Stimulated activated CD8-positive, alpha-beta memory T cell treated with anti-CD3 and anti-CD28 coated beads, Interleukin-4, amount 100 ng/mL, for 48 hours (primary cell): ENCODE data around the gene DLX4.

Source experiments
- DNase-seq: peaks from one replicate; pipeline ENCODE4 v3.0.0-alpha.2; 2020

DLX4 gene

DNA sequence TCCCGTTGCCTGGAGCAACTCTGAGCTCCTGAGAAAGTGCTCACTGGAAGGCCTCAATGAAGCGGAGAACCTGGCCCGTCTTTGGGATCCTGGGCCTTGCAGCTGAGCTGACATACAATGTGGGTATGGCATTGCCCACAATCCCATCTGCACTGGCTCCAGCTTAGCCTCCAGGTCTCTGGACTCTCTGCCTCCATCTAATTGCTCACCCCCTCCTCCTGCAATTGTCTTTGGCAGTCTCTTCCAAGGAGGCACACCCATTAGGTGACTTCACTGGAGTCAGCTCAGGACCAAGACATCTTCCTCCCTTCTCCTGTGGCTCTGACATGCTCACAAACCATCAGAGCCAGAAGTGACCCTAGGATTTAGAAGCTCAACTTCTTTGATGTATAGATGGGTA, 1.5 kb downstream of the DLX4 start:
- DNase-seq, result no peak

DNA sequence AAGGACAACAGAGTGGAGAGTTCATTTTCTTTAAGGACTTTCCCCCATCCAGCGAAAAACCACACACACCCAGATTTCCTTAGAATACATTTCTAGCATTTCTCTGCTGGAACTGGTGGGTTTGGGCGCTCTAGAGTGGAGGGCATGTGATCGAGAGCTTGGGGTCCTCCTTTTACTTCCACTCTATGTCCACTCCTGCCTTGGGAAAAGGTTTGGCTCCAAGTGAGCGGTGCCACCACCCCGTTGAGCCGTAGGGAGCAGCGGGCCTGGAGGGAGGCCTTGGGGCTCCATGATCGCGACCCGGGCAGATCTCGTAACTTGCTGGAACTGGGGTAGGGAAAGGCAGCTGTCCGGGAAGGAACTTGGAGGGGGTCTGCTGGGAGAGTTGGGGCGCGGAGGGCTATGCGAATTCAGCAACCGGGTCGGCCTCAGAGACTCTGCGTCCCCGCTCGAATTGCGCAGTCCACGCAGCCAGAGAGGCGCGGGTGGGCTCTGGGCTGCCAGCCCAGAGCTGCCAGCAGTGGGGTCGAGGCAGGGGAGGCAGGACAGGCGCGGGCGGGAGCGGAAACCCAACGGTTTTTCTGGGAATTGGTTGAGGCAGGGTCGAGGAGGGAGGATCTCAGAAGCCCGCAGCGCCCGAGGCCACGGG, 2.3 kb downstream of the DLX4 start:
- no peak for DNase-seq

DNA sequence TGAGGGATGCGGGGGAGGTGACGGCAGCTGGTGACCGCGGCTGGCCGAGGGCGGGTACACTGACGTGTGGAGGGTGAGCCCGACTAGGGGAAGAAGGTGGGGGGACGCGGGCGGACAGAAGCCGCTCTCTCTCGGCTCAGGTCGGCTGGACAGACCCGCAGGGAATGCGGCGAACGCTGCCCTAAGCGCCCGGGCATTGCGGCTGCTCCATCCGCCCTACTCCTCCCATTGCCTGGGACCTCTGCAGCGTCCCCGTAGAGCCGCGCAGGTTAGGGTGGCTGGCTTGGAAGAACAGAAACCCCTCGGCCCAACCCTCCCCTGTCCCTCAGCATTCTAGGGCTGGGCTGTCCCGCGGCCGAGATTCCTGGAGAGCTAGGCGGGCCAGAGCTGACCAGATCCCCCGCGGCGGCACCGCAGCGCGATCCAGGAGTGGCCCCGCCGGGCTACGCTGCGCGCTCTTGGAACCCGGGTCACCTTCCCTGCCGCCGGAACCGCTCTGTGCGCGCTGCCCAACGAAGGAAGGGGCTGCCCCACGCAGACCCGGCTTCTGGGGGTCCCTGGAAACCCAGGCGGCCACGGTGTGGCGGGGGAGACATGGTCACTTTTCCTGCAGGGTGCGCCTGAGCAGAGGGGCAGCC, 3.0 kb downstream of the DLX4 start:
- DNase-seq, result no peak

DNA sequence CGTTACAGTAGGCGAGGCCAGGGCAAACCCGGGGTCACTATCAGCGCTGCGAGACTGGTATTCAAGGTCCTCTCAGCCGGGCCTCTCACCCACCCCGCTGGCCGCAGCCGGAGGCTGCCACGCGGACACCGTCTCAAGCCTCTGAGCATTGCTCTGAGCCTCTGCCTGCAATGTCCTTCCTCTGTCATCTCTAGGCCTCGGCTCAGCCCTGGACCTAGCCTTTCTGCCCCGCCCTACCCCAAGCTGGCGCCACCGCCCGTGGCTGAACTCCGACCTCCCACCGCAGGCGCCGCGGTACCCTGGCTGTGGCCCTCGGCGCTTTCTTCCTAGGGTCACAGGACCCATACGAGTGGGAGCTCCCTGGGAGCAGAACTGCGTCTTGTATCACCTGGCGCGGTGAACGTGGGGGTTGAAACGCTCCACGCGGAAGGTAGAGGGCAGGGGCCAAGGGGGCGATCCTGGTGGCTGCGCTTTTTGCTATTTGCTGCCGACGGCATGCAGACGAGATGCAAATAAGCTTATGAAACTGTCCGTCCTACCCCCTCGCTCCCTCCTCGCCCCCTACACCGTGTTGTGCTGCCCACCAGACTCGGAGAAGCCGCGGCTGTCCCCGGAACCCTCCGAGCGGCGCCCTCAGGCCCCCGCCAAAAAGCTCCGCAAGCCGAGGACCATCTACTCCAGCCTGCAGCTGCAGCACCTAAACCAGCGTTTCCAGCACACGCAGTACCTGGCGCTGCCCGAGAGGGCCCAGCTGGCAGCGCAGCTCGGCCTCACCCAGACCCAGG, 3.7 kb downstream of the DLX4 start:
- DNase-seq, result no peak

DNA sequence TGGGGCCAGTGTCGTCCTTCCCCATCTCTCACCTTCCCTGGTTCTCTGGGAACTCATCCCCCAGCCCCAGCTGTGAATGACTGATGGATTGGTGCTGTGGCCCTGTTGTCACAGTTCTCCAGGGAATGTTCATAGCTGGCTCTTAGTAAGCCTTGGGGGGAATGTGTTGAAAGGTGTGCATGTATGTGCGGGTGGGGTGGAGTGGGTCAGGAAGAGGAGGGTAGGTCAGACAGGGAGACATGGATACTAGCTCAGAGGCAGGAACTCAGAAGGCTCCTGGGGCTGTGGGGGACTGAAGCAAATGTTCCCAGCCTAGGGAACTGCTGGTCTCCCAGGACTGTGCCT, 4.3 kb downstream of the DLX4 start:
- no peak for DNase-seq

DNA sequence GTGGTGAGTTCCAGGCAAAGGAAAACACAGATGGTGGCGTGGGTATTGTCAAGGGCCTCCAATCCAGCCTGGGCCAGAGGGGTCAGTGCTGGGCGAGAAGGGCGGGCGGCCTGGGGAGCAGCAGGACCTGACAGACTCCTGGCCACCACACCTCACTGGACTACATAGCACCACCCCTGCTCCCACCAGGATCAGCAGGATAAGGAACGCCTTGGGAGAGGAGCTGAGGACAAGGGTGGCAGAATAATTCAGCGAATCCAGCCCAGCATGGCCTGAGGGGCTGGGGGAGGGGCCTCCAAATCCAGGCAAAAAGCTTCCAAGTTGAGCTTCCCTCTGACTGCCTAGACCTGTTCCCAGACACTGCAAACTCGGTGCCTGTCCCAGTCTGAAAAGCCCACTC, 6.5 kb downstream of the DLX4 start:
- no peak for DNase-seq

DNA sequence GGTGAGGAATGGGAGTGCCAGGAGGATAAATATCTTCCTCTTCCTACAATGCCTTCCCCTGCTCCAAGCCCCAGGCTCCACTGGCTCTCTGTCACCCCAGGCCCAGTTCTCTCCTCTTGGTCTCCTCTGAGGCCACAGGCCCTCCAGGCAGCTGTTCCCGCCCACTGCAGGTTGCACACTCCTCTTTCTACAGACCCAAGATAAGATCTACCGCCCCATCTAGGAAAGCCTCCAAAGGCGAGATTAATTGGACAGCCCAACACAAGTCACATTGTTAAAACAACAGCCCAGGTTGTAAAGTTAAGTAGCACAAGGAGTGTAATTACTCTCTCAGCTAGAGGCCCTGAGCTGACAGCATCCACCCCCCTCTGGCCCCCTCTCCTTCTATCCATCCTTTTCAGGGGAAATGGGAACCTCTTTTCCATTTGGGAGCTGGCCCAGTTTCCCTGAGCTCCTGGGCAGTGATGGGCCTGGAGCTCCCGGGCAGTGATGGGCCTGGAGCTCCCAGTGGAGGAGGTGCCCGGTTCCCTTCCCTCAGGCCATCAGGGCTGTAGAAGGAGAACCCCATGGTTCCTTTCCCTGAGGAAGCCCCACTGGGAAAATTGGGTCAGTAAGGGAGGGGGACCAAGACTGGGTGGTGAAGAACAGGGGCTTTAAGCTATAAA, 7.3 kb downstream of the DLX4 start:
- no peak for DNase-seq

DNA sequence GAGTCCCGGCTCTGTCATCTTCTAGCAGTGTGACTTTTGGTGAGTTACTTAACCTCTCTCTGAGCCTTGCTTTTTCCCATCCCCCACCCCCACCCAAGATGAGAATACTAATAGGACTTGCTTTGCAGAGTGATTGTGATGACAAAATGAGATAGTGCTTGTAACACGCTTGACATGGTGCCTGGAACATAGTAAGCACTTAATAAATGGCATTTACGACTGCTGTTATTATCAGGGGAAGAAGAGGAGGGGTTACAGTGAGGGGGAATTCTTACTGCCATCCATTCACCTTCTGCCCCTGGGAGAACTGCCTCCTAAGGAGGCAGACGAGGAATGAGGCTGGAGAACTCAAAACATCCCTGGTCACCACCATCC, 7.8 kb downstream of the DLX4 start:
- DNase-seq, result no peak

DNA sequence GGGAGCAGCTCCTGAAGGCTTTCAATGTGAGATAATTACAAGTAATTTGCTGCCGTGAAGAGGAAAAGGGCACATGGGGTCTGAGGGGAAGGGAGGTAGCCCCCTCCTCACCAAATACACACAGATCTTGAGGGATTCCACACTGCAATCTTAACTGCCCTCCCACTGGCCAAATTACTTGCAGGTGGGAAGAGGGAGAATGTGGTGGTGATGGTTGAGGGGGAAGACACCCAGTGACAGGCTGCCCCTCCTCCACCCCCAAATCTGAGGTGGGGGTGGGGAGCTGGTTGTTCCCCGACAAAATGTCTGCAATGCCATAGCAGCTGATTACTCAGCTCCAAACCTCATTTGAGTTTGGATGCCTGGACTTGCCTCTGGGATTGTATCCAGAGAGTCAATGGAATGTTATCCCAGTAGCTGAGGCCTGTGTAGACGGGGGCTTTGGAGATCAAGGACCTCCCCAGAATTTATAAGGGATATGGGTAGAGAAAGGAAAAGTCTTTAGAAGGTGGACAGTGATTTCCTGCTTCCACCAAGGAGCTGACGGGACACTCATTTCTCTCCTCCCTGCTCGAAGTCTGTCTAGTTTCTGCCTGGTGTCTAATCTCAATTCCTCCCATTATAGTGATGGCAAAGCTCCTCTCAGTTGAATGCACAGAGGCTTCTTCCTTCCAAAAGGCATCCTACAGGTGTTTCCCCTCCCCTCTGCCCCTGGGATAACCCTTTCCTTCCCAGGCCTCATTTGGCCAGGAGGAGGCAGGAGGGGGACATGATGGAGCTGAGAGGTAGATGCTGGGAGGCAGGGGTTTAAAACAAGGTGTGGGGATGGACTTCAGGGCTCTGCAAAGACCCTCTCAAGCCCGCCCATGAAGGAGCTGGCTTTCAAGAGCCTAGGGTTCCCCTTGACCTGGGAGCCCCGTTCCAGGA, 8.7 kb downstream of the DLX4 start:
- no peak for DNase-seq

DNA sequence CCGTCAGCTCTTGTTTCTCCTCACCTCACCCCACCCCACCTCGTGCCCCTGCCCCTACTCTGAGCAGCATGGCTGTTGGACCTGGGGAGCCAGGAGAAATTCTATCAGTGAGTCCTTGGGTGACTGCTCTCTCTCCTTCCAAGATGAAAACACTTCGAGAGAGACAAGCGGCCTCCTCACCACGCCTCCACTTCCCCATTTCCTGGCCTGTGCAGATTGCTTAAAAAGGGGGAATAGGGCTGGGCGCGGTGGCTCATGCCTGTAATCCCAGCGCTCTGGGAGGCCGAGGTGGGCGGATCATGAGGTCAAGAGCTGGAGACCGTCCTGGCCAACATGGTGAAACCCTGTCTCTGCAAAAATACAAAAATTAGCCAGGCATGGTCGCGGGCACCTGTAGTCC, 9.5 kb downstream of the DLX4 start:
- no peak for DNase-seq

DNA sequence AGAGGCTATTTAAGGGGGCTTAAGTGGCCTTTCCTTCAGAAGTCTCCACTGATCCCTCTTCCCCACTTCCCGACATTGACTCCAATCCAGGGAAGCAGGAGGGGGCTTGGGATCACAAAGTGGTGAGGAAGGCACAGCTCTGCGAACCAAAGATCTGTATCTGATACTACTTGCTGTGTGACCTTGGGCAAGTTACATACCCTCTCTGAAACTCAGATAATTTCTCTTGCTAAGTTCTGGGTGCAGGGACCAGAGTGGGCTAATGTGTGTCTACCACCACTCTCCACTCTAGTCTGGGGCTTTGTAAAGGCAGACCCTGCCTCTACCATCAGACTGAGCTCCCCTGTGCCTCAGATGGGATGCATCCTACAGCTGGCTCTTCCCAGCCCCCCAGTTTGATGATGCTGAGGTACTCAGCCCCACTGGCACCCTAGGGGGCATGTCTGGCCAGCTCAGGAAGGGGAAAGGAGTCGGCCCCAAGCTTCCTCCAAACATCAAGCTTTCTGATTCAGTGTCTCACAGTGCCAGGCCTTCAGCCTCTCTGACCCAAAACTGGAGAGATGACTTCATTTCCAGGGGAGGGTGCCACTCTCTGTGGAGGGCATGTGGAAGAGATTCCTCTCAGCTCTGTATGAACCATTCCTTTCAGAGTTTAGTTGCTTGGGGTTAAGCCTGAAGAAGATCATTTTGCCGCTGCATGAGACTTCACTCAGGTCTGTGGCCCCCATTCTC, 10.9 kb downstream of the DLX4 start:
- DNase-seq, result no peak

DNA sequence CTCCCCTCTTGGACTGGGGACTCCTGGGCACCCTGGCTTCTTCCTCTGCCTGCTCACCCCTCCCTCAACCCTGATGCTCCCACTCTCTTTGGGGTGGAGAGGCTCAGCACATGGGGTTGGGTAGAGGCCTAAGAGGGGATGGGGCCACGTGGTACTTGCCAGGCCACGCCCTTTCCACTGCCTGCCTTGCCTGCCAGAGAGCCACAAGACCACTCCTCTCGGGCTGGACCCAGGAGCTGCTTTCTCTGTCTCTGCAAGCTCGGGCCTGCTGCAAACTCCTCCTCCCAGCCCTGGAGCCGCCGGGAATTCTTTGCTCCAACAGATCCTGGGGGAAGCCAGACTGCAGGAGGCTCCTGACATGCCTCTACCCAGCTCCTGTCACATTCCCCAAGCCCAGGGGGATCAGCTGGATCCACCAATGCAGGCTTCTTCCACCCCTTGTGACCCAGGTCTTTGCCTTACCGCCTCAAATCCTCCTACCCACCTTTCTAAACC, 11.8 kb downstream of the DLX4 start:
- DNase-seq, result no peak

DNA sequence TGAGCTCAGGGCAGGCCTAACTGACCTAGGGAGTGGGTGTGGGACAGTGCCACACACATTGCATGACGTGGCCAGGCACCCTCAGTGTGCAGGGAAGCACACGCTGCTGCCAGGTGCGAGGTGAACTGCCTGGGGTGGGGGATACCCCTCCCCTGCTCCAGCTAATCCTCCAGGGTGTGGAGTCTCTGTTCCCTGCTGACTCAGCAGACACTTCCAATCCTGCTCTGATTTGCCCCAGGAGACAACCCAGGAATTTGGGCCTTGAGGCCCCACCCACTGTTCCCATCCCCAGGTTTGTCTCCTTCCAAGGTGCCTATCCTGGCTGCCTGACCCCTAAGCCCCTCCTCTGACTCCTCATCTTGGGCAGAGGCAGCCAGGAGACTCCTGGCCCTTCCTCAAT, 15.3 kb downstream of the DLX4 start:
- DNase-seq, result no peak

DNA sequence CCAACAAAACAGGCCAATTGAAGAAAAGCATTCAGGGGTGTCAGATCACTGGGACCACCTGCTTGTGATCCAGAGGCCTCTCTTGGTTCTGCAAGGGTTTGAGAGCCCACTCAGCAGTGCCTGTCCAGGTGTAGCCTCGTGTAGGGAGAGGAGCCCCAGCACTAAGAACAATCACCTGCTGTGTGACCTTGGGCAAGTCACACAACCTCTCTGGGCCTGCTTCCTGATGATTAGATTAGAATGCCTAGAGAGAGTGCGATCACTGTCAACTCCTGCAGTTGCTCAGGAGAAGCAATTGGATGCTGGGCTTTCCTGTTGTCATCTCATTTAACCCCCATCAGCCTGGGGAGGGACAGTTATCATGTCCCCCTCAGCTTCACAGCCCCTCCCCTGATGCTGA, 15.8 kb downstream of the DLX4 start:
- no peak for DNase-seq

DNA sequence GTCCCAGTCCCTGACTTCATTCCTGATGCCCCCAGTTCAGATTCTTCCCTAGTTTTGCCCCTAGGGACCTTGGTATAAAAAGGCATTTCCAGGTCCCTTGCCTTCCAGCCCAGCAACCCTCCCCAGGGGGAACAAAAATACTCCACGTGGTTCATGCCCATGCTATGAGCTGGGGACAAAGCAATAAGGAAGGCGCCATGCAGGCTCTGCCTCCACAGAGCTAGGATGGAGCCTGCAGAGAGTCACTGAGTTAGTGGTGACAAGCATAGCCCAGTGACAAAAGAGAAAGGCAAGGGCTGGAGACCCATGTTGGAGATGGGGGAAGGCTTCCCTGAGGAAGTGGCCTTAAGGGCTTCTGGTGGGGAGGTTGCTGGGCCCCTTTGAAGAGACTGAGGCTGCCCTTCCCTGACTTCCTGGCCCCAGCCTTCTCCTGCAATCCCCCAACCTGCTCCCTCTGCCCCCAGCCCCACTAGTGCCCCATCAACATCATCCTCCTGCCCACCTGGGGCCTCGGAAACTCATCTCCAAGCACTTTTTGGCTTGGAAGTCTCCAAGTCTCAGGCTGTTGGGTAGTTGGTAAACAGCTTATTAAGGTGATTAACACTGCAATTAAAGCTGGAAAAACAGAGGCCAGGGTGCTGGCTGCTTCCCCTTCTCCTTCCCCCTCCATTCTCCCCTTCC, 16.5 kb downstream of the DLX4 start:
- DNase-seq, result no peak

DNA sequence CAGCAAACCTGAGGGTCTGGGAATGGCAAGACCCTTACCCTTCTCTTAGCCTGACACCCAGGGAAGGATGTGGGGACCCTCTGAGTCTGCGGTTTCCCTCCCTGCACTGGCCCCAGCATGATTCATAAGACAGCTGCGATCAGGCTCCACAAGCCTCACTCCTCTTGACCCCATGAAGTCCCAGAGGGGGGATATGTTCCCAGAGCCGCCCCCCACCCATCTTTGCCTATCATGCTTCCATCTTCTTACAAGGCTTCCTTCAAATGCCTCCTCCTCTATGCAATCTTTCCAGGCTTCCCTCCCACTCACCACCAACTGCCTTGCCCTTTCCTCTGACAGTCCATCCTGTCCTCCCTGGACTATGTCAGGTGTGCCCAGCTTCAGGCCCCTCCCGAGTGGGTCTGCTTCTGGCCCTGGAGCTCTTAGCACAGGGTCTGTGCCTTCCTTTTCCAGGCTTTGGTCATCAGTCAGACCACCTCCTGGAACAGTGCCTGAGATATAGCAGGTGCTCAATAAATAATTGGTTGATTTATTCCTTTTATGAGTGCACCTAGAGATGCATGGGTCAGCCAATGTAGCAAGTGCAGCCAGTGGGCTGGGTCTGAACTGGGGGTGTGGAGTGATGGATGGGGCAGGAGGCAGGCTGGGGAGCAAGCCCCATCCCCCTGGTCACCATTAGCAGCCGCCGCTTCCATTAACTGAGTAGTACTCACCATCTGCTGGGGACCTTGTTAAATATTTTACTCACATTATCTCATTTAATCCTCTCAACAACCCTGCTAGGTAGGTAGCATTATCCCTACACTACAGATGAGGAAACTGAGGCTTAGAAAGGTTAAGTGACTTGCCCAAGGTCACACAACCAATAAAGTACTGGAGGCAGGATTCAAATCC, 17.7 kb downstream of the DLX4 start:
- DNase-seq, result no peak

DNA sequence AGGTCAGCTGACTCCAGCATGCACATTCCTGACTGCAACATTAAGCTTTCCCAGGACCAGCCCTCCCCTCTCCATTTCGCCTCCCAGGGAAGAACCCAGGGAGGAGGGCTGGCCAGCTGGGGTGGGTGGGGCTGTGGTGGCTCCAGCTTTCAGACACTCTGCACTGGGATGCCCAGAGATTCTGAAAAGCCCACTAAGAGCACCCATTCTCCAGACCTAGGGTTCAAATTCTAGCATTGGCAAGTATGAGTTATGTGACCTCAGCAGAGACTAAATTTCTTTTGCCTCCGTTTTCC, 18.2 kb downstream of the DLX4 start:
- DNase-seq, result no peak

DNA sequence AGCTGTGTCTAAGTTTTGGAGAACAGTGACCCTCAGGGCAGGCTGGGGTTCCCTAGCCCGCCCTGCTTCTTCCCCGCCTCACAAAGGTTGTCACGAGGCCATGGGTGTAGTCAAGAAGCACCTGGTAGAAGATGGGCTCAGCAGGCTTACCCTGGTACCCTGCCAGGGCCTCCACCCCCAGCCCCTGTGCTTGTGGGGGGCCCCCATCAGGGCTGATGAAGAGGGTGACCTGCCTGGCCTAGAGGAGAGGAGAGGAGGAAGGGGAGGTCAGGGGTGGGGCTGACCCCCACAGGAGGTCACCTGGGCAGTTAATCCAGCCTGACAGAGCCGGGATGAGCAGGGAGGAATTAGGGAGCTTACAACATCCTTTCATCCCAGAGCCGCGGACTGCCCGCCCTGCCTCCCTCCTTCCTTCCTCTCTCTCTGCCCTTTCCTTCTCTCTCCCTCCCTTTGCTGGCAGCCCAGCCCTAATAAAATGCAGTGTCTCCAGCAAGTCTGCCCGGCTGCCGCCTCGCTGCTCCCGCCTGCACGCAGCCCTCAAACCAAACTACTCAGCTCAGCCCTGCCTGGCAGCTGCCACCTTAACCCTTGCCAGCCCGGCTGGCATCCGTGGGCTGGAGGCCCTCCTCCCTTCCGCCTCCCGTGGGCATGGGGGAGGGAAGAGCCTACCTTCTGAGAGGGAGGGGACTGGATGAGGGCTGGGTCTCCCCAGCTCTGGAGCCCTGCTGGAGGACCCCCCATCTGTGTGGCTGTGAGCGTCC, 18.9 kb downstream of the DLX4 start:
- no peak for DNase-seq

DNA sequence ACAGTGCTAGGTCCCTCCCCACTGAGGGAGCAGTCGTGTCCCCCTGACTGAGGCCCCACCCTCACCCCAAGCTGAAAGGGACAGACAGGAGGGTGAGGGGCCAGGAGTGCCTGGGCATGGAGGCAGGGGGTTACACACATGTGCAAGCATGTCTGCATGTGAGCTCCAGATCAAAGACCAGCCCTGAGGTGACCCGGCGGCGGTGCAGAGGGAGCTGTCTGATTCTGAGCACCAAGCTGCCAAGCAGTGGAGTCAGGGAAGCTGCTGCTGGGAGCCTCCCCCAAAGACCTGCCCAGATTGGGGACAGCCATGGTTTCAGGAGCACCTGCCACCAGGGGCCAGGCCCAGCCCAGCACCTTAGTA, 20.5 kb downstream of the DLX4 start:
- no peak for DNase-seq

DNA sequence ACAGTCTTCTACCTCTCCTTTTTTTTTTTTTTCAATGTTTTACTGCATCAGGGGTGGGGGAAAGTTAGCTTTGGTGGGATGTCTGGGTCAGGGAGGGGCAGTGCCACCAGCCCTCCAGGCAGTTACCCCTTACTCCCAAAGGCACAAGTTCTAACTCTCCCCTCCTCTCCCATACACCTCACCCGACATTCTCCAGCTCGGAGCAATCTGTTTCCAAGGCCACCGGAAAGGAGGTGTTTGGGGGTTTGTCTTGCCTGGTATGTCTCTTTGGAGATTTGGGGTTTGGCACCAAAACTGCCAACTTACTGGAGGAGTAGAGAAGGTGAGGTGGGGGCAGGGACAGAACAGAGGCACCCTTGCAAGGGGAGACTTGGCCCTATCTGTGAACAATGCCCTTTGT, 21.3 kb downstream of the DLX4 start:
- DNase-seq, result no peak
